ENCODE results near the gene TBC1D5. TPM values are rescaled to one million over a fixed set of nuclear protein-coding genes. Genes with fewer than 3 reads are reported as not detected.

TBC1D5 gene
- total and polyA plus RNA-seq, 10 donors: 6.4 to 140 (median 97.1) TPM

GRCh38 chr3:17322106-17322793 lies 420.2 kb downstream of the TBC1D5 start:
- Histone ChIP-seq H3K36me3 (peaks cover 0 to 22% (median 0%) of the 10 kb centered on the region in 6 donors), H3K27me3 (replicated peaks in 1 of 7) (no peaks in the 10 kb centered on the region), H3K4me1 (peaks cover 0 to 24% (median 12%) of the 10 kb centered on the region in 6 donors), H3K4me3 (no peak overlapping the region), H3K27ac (no peak overlapping the region), H3K9me3 (peaks cover 0 to 9% (median 0%) of the 10 kb centered on the region in 8 donors)
- no peak for TF ChIP-seq POLR2AphosphoS5 (IDR thresholded peaks at IDR 0.05)
- TF ChIP-seq CTCF (IDR thresholded peaks at IDR 0.05 in 8 of 11, conservative IDR thresholded peaks at IDR 0.05 in 3 of 11): no peak
- TF ChIP-seq POLR2A (IDR thresholded peaks at IDR 0.05): no peak
- intact Hi-C loops (cut with DNase I; ENCODE audit: low total_unique reads): no loop called here
- WGBS, 5 donors: 32 to 40% (median 38%) methylated on average over 5 of the region's 5 CpGs
- DNase-seq: no peak

- H3K27me3 ChIP-seq (replicated peaks in 1 of 7): no peaks in the 10 kb centered on the region
- peaks cover 0 to 23% (median 0%) of the 10 kb centered on the region in 6 donors for H3K36me3 ChIP-seq
- intact Hi-C loops (cut with DNase I; ENCODE audit: low total_unique reads): no loop called here
- no peak overlapping the region for H3K4me3 ChIP-seq
- peaks cover 0 to 24% (median 12%) of the 10 kb centered on the region in 6 donors for H3K4me1 ChIP-seq
- TF ChIP-seq POLR2A (IDR thresholded peaks at IDR 0.05) (no peak), POLR2AphosphoS5 (IDR thresholded peaks at IDR 0.05) (no peak), CTCF (IDR thresholded peaks at IDR 0.05 in 8 of 11, conservative IDR thresholded peaks at IDR 0.05 in 3 of 11) (no peak)
- no peak for DNase-seq
- H3K27ac ChIP-seq: no peak overlapping the region
- peaks cover 0 to 9% (median 0%) of the 10 kb centered on the region in 8 donors for H3K9me3 ChIP-seq
Observed at GRCh38 chr3:17320266-17320665, 422.2 kb downstream of the TBC1D5 start.

- Histone ChIP-seq H3K27me3 (replicated peaks in 1 of 7) (no peaks in the 10 kb centered on the region), H3K4me1 (no peaks in the 10 kb centered on the region), H3K4me3 (no peak overlapping the region), H3K27ac (no peak overlapping the region), H3K36me3 (peaks cover 0 to 21% (median 0%) of the 10 kb centered on the region in 6 donors), H3K9me3 (peaks cover 0 to 9% (median 0%) of the 10 kb centered on the region in 8 donors)
- intact Hi-C loops (cut with DNase I; ENCODE audit: low total_unique reads): no loop called here
- TF ChIP-seq CTCF (IDR thresholded peaks at IDR 0.05 in 8 of 11, conservative IDR thresholded peaks at IDR 0.05 in 3 of 11) (no peak), POLR2A (IDR thresholded peaks at IDR 0.05) (no peak), POLR2AphosphoS5 (IDR thresholded peaks at IDR 0.05) (no peak)
- no peak for DNase-seq
- WGBS, 5 donors: 76 to 86% (median 78%) methylated on average over 3 of the region's 3 CpGs
Observed at GRCh38 chr3:17315897-17316296, 426.5 kb downstream of the TBC1D5 start.

- H3K9me3 ChIP-seq: peaks cover 0 to 9% (median 0%) of the 10 kb centered on the region in 8 donors
- H3K27ac ChIP-seq: no peak overlapping the region
- peaks cover 0 to 16% (median 0%) of the 10 kb centered on the region in 6 donors for H3K36me3 ChIP-seq
- no peak for DNase-seq
- TF ChIP-seq POLR2AphosphoS5 (IDR thresholded peaks at IDR 0.05) (no peak), CTCF (IDR thresholded peaks at IDR 0.05 in 8 of 11, conservative IDR thresholded peaks at IDR 0.05 in 3 of 11) (no peak), POLR2A (IDR thresholded peaks at IDR 0.05) (no peak)
- no peaks in the 10 kb centered on the region for H3K27me3 ChIP-seq (replicated peaks in 1 of 7)
- intact Hi-C loops (cut with DNase I; ENCODE audit: low total_unique reads): no loop called here
- H3K4me1 ChIP-seq: no peaks in the 10 kb centered on the region
- no peak overlapping the region for H3K4me3 ChIP-seq
Observed at GRCh38 chr3:17314171-17314570, 428.3 kb downstream of the TBC1D5 start.
